K562 (cell line): ENCODE data around the gene ARFIP2.
A peak's percentile ranks its signal among the peaks of the same experiment; 100 is the strongest.

ENCODE experiments used
- BACH1 ChIP-seq: fragments of 200-800 bp; sonication (Bioruptor generic); IDR thresholded peaks from 2 replicates; pipeline ENCODE4 v1.6.1; 2016; ENCODE audit warnings: missing genetic modification characterization, missing compliant biosample characterization
- CBX8 ChIP-seq: fragments of 200-600 bp; sonication (generic); IDR thresholded peaks from 2 replicates; pipeline ENCODE4 v1.6.1; 2012; ENCODE audit warnings: borderline replicate concordance, mixed run types, low read depth, mild to moderate bottlenecking, moderate library complexity, mixed read lengths, low read length, control low read depth, inconsistent platforms; ENCODE audit not compliant: poor library complexity, severe bottlenecking; ENCODE audit errors: extremely low read depth
- EP300 ChIP-seq: IDR thresholded peaks from 2 replicates; pipeline ENCODE4 v1.6.1; 2012; ENCODE audit warnings: low read length, improper control_type of control experiment
- HDAC6 ChIP-seq: IDR thresholded peaks from 2 replicates; pipeline ENCODE4 v1.6.1; 2012; ENCODE audit warnings: low read depth, mild to moderate bottlenecking, control low read depth, inconsistent platforms, low read length, moderate library complexity
- MXI1 ChIP-seq: IDR thresholded peaks from 2 replicates; pipeline ENCODE4 v1.6.1; 2011; ENCODE audit warnings: low read depth, mild to moderate bottlenecking, improper control_type of control experiment, low read length
- POLR2AphosphoS5 ChIP-seq: IDR thresholded peaks from 2 replicates; pipeline ENCODE4 v1.6.1; 2011; ENCODE audit warnings: mild to moderate bottlenecking, low read depth, low read length, moderate library complexity; ENCODE audit not compliant: control insufficient read depth, insufficient read depth
- SP2 ChIP-seq: IDR thresholded peaks from 2 replicates; pipeline ENCODE4 v1.6.1; 2011; ENCODE audit warnings: mild to moderate bottlenecking, low read depth, low read length, moderate library complexity; ENCODE audit not compliant: poor library complexity, severe bottlenecking; ENCODE audit errors: extremely low read depth
- SREBF1 ChIP-seq: fragments of 150-350 bp; IDR thresholded peaks from 2 replicates; pipeline ENCODE4 v1.6.1; 2014; ENCODE audit warnings: antibody characterized with exemption, low read depth, low read length, borderline replicate concordance
- TF ChIP-seq, protein P1 (sequence below): sonication (generic); formaldehyde crosslinking; IDR thresholded peaks from 2 replicates; pipeline ENCODE4 v1.8.0; 2022; ENCODE audit warnings: missing genetic modification reagents, mild to moderate bottlenecking, moderate library complexity, borderline replicate concordance
- TF ChIP-seq, protein P2 (sequence below): sonication (generic); formaldehyde crosslinking; IDR thresholded peaks from 2 replicates; pipeline ENCODE4 v1.9.0; 2022; ENCODE audit warnings: mild to moderate bottlenecking, missing genetic modification reagents
- TF ChIP-seq, protein P3 (sequence below): sonication (generic); formaldehyde crosslinking; IDR thresholded peaks from 2 replicates; pipeline ENCODE4 v1.8.1; 2023; ENCODE audit warnings: mild to moderate bottlenecking, missing genetic modification reagents

DNA sequence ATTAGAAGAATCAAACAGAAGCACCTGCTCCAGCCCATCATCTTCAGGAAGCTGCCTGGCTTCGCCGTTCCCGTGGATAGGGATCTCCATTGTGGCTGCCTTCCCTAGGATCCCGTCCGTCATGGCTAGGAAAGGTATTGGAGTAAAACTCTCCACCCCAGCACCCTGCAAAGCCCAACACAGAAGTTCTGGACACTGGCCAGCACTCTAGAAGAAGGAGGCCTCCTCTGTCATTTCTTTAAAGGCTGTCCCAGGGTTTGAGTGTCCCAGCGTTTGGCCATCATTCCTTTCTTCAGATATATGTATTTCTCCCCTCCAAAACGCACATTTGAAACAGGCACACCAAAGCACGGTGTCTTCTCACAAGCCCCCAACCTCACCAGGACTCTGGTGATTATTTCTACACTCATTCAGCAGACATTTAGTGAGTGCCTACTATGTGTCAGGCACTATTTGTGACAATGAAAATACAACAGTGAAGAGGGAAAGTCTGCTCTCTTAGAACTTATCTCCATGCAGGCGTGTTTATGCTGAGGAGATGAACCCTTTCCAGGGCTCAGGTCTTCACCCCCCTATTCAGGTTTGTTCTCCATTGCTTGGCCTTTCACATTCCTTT is 724 bp downstream of the ARFIP2 start:
- no peak for TF ChIP-seq SP2
- TF ChIP-seq, protein P1, sequence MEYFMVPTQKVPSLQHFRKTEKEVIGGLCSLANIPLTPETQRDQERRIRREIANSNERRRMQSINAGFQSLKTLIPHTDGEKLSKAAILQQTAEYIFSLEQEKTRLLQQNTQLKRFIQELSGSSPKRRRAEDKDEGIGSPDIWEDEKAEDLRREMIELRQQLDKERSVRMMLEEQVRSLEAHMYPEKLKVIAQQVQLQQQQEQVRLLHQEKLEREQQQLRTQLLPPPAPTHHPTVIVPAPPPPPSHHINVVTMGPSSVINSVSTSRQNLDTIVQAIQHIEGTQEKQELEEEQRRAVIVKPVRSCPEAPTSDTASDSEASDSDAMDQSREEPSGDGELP, result no peak
- TF ChIP-seq EP300, result no peak
- no peak for TF ChIP-seq SREBF1
- TF ChIP-seq, protein P2, sequence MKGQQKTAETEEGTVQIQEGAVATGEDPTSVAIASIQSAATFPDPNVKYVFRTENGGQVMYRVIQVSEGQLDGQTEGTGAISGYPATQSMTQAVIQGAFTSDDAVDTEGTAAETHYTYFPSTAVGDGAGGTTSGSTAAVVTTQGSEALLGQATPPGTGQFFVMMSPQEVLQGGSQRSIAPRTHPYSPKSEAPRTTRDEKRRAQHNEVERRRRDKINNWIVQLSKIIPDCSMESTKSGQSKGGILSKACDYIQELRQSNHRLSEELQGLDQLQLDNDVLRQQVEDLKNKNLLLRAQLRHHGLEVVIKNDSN (CRISPR knock-in tag), result no peak
- TF ChIP-seq CBX8, result no peak
- TF ChIP-seq POLR2AphosphoS5, result peak; percentile 36; the same call in 1 of the 2 replicates
- no peak for TF ChIP-seq HDAC6
- TF ChIP-seq, protein P3, sequence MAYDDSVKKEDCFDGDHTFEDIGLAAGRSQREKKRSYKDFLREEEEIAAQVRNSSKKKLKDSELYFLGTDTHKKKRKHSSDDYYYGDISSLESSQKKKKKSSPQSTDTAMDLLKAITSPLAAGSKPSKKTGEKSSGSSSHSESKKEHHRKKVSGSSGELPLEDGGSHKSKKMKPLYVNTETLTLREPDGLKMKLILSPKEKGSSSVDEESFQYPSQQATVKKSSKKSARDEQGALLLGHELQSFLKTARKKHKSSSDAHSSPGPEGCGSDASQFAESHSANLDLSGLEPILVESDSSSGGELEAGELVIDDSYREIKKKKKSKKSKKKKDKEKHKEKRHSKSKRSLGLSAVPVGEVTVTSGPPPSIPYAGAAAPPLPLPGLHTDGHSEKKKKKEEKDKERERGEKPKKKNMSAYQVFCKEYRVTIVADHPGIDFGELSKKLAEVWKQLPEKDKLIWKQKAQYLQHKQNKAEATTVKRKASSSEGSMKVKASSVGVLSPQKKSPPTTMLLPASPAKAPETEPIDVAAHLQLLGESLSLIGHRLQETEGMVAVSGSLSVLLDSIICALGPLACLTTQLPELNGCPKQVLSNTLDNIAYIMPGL (CRISPR knock-in tag), result no peak
- TF ChIP-seq MXI1, result no peak
- no peak for TF ChIP-seq BACH1 (tag)
